ENCODE results near the gene HOXC6.

The HOXC6 gene

DNA sequence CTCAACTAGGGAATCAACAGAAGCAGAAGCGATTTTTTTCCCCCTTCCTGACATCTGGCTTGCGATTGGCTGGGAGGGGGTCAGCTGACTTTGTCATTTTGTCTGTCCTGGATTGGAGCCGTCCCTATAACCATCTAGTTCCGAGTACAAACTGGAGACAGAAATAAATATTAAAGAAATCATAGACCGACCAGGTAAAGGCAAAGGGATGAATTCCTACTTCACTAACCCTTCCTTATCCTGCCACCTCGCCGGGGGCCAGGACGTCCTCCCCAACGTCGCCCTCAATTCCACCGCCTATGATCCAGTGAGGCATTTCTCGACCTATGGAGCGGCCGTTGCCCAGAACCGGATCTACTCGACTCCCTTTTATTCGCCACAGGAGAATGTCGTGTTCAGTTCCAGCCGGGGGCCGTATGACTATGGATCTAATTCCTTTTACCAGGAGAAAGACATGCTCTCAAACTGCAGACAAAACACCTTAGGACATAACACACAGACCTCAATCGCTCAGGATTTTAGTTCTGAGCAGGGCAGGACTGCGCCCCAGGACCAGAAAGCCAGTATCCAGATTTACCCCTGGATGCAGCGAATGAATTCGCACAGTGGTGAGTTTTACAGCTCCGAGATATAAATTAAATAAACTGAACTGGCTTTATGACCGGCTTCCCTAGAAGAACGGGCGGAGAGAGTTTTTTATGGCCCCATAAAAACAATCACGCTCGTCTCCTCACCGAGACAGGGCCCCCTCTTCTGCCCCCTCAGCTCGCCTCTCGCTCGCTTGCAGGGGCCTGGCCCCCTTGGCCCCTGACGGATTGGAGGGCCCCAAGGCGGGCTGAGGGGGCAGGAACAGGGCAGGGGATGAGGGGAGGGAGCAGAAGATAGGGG lies at the start of gene HOXC6:
Gene HOXC6 (plus strand): TSS at position 127 of the 888 bp plus-strand sequence. CDS start 82 bp downstream, at position 209.
- no peaks in the 10 kb centered on the region for H3K36me3 ChIP-seq (replicated peaks)
- H3K27me3 ChIP-seq (replicated peaks) = peaks cover 94% of the 10 kb centered on the region
- no peak within 1 kb of the TSS for H3K4me3 ChIP-seq (ENCODE audit: low read depth, low read length)
- in situ Hi-C loops (cut with HindIII; ENCODE audit: low pct_ligation_motif_present, low sequenced_read_pairs) = no loop called here
- no peak within 1 kb of the TSS for H3K27ac ChIP-seq
- no peak for DNase-seq
- TF ChIP-seq, protein P1, sequence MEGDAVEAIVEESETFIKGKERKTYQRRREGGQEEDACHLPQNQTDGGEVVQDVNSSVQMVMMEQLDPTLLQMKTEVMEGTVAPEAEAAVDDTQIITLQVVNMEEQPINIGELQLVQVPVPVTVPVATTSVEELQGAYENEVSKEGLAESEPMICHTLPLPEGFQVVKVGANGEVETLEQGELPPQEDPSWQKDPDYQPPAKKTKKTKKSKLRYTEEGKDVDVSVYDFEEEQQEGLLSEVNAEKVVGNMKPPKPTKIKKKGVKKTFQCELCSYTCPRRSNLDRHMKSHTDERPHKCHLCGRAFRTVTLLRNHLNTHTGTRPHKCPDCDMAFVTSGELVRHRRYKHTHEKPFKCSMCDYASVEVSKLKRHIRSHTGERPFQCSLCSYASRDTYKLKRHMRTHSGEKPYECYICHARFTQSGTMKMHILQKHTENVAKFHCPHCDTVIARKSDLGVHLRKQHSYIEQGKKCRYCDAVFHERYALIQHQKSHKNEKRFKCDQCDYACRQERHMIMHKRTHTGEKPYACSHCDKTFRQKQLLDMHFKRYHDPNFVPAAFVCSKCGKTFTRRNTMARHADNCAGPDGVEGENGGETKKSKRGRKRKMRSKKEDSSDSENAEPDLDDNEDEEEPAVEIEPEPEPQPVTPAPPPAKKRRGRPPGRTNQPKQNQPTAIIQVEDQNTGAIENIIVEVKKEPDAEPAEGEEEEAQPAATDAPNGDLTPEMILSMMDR (IDR thresholded peaks at IDR 0.05; ENCODE audit: low read depth, low read length, missing control alignments) = no peak

DNA sequence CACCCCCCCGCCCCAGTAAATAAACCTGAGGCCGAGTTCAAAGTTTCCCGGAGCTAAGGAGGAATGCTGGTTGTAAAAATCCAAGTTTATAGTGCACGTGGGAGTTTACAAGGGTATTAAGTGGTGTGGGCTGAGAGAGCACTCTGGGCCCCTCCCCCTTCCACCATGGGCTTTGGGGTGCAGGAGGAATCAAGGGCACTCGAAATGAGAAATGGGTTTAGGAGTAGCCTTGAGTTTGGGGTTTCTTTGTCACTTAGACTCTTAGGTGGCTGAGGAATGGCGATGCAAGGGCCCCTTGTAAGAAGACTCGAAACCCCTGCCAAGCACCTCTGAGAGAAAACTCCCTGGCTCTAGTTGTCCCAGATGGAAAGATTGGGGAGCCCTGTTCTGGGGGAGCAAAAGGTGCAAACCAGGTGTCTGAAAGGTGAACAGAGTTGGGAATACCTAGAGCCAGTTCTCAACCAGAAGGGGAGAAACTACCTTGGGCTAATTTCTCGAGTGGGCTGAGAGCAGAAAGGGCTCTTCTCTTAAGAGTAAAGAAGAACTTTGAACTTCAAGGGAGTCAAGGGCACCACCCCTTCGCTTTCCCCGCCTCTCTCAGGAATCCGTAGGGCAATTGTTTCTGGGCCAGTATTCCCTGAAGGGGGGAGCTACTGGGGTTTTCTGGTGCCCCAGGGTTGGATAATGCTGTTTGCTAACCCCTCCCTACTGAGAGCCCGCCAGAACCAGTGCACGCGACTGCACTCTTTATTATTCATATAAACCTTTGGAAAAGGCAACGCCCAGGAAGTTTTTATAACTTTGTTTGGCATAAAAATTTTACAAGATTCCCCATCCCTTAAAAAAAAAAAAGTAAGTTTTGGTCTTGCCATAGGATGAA lies 49.5 kb upstream of the HOXC6 start:
- no peak overlapping the region for H3K4me3 ChIP-seq (ENCODE audit: low read depth, low read length)
- DNase-seq = no peak
- no peaks in the 10 kb centered on the region for H3K36me3 ChIP-seq (replicated peaks)
- H3K27ac ChIP-seq = no peak overlapping the region
- TF ChIP-seq, protein P1 (IDR thresholded peaks at IDR 0.05; ENCODE audit: low read depth, low read length, missing control alignments) = no peak
- in situ Hi-C loops (cut with HindIII; ENCODE audit: low pct_ligation_motif_present, low sequenced_read_pairs) = no loop called here
- H3K27me3 ChIP-seq (replicated peaks) = peaks cover 91% of the 10 kb centered on the region

DNA sequence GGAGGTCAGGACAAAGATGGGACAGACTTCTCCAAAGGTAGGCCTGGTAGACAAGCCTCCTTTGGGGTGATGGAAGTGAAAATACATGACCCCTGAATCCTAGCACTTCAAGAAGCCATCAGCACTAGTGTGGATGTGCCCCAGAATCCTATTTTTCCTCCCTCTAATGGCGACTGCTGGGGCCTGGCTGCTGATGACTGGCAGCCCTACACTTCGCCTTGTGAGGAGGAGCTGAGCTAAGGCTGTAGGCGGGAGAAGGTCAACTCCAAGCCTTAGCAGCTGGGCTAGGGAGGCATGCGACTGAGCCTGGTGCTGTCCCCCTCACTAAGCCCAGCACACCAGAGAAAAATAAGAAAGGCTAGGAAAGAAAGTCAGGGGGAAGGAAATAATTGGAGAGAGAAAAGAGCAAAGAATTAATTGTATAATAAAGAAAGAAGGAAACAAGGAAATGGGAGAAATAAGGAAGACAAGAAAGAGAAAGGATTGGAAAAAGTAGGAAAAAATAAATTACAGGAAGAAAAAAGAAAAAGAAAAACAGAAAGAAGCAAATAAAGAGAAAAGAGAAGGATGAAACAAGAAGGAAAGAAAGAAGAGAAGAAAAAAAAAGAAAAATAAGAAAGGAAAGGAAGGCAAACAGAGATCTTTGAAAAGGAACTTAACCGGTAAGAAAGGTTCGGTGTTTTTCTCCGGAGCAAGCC lies 48.0 kb upstream of the HOXC6 start:
- in situ Hi-C loops (cut with HindIII; ENCODE audit: low pct_ligation_motif_present, low sequenced_read_pairs) = no loop called here
- TF ChIP-seq, protein P1 (IDR thresholded peaks at IDR 0.05; ENCODE audit: low read depth, low read length, missing control alignments) = no peak
- Histone ChIP-seq H3K27me3 (replicated peaks) (peaks cover 87% of the 10 kb centered on the region), H3K27ac (no peak overlapping the region), H3K4me3 (ENCODE audit: low read depth, low read length) (no peak overlapping the region), H3K36me3 (replicated peaks) (no peaks in the 10 kb centered on the region)
- DNase-seq = no peak

DNA sequence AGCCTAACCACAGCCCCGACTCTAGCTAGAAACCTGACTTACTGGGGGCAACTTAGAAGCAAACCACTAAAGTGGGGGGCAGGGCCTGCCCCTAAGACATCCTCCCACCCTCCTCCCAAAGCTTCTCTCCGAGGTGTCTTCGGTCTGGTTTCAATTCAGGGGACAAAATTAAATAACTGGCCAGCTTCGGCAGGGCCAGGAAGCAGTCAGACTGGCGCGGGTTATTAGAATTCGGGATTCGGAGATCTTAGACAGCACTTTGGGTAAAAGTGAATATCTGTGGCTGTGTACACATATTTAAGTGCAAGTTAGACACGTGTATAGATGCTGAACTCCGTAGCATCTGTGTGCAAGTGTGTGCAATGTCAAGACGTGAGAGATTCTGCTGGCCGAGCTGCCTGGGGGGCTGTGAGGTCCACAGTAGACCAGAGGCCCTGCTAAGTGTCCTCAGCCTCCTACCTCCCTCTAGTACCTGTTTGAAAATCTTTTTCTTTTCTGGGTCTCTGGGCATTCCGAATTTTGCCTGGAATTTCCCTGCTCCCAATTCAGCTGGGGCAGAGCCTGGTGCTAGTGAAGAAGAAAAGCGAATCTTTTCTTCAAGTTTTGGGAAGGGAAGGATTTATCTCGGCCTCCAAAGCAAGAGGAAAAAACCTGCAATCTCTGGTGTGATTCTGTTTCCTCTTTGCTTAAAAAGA lies 47.3 kb upstream of the HOXC6 start:
- no peak overlapping the region for H3K4me3 ChIP-seq (ENCODE audit: low read depth, low read length)
- DNase-seq = no peak
- H3K36me3 ChIP-seq (replicated peaks) = no peaks in the 10 kb centered on the region
- peaks cover 89% of the 10 kb centered on the region for H3K27me3 ChIP-seq (replicated peaks)
- no peak overlapping the region for H3K27ac ChIP-seq
- TF ChIP-seq, protein P1 (IDR thresholded peaks at IDR 0.05; ENCODE audit: low read depth, low read length, missing control alignments) = no peak
- in situ Hi-C loops (cut with HindIII; ENCODE audit: low pct_ligation_motif_present, low sequenced_read_pairs) = no loop called here

Measured in brain microvascular endothelial cell (primary cell).